MCF 10A (cell line): ENCODE data around the gene LHX1. TPM values are rescaled to one million over a fixed set of nuclear protein-coding genes. Genes with fewer than 3 reads are reported as not detected.

ENCODE experiments used
- BruUV-seq: library from RNA; stranded (reverse); fragments of 400-500 nt; replicated peaks from 2 replicates; lab custom pipeline; 2021; lab: Mats Ljungman, UMichigan
- CTCF ChIA-PET: fragments of 300-600 bp; sonication (Branson Sonifier 250); formaldehyde crosslinking; extraction: SDS; loops from one replicate; lab custom pipeline; 2021; ENCODE audit warnings: antibody characterized with exemption, inconsistent platforms; lab: Yijun Ruan, JAX
- POLR2A ChIA-PET: fragments of 300-600, 350-650 bp; sonication (Branson Sonifier 250); formaldehyde crosslinking; extraction: SDS; loops from one replicate; lab custom pipeline; 2020; ENCODE audit warnings: antibody characterized with exemption, inconsistent platforms; lab: Yijun Ruan, JAX
- DNase-seq: peaks from one replicate; pipeline ENCODE4 v3.0.0-alpha.2; 2018; ENCODE audit not compliant: unreplicated experiment
- H3K27ac Mint-ChIP-seq: one replicate; pipeline ENCODE4 v1.8.0; 2022; ENCODE audit warnings: mild to moderate bottlenecking, low read depth, mixed read lengths; ENCODE audit not compliant: unreplicated experiment
- H3K27me3 Mint-ChIP-seq: one replicate; pipeline ENCODE4 v1.8.0; 2022; ENCODE audit warnings: mixed read lengths; ENCODE audit not compliant: insufficient read depth, unreplicated experiment
- H3K36me3 Mint-ChIP-seq: one replicate; pipeline ENCODE4 v1.8.0; 2022; ENCODE audit warnings: mild to moderate bottlenecking, moderate library complexity, mixed read lengths; ENCODE audit not compliant: insufficient read depth, unreplicated experiment
- H3K4me1 Mint-ChIP-seq: one replicate; pipeline ENCODE4 v1.8.0; 2022; ENCODE audit warnings: mixed read lengths; ENCODE audit not compliant: insufficient read depth, unreplicated experiment
- H3K4me3 Mint-ChIP-seq: one replicate; pipeline ENCODE4 v1.8.0; 2022; ENCODE audit warnings: mild to moderate bottlenecking, moderate library complexity, mixed read lengths; ENCODE audit not compliant: unreplicated experiment
- H3K9me3 Mint-ChIP-seq: one replicate; pipeline ENCODE4 v1.8.0; 2022; ENCODE audit warnings: mixed read lengths; ENCODE audit not compliant: unreplicated experiment
- intact Hi-C: fragments of 100-400 bp; cut with micrococcal nuclease; formaldehyde crosslinking; loops from 2 replicates; pipeline ENCODE4 v1.14.1; 2022
- total RNA-seq: library from RNA; stranded (reverse); gene quantifications from 2 replicates; pipeline ENCODE4 v1.2.3, GENCODE V29; 2022
- TF ChIP-seq, protein P1 (sequence below): fragments of 200-600 bp; IDR thresholded peaks from one replicate; pipeline ENCODE4 v1.8.0; 2022; ENCODE audit warnings: antibody characterized with exemption, mild to moderate bottlenecking; ENCODE audit not compliant: unreplicated experiment

LHX1 gene
- total RNA-seq, 1 experiment from 2014 or later = not detected

GRCh38 chr17:36936455-36937000 is 747 bp upstream of the LHX1 start:
- no TSS peak for BruUV-seq
- no peak overlapping the region for H3K27ac Mint-ChIP-seq
- TF ChIP-seq, protein P1, sequence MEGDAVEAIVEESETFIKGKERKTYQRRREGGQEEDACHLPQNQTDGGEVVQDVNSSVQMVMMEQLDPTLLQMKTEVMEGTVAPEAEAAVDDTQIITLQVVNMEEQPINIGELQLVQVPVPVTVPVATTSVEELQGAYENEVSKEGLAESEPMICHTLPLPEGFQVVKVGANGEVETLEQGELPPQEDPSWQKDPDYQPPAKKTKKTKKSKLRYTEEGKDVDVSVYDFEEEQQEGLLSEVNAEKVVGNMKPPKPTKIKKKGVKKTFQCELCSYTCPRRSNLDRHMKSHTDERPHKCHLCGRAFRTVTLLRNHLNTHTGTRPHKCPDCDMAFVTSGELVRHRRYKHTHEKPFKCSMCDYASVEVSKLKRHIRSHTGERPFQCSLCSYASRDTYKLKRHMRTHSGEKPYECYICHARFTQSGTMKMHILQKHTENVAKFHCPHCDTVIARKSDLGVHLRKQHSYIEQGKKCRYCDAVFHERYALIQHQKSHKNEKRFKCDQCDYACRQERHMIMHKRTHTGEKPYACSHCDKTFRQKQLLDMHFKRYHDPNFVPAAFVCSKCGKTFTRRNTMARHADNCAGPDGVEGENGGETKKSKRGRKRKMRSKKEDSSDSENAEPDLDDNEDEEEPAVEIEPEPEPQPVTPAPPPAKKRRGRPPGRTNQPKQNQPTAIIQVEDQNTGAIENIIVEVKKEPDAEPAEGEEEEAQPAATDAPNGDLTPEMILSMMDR = no peak
- intact Hi-C loops = no loop called here
- no peaks in the 10 kb centered on the region for H3K36me3 Mint-ChIP-seq
- peaks cover 22% of the 10 kb centered on the region for H3K4me1 Mint-ChIP-seq
- H3K27me3 Mint-ChIP-seq = peaks cover 4% of the 10 kb centered on the region
- ChIA-PET CTCF (no interaction called here), POLR2A (interaction anchor here (0.6 kb wide), 1 partner anchor 13 kb away, joined by 3 read pairs; the partner anchor contains the start of gene AATF)
- no peaks in the 10 kb centered on the region for H3K9me3 Mint-ChIP-seq
- peak overlapping the region; percentile 76 for H3K4me3 Mint-ChIP-seq
- no peak for DNase-seq

DNA sequence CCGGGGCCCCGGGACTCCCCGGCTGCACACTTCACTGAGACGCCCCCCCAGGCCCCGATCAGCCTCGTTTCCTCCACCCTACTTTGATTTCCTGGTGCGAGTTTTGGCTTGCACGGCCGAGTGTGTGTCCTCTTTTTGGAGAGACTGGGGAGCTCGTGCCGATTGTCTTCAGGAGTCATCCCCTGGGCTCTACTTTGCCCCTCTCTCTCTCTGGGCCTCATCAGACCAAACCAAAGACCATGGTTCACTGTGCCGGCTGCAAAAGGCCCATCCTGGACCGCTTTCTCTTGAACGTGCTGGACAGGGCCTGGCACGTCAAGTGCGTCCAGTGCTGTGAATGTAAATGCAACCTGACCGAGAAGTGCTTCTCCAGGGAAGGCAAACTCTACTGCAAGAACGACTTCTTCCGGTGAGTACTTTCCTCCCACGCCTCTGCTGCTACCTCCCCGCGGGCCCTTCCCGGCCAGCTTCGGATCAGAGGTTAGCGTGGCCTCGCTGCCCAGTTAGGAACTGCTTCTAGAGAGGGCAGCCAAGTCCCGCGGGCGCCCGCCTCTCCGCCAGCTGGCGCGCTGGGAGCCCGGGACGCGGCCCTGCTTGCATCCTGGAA is 787 bp downstream of the LHX1 start:
- no peak overlapping the region for H3K27ac Mint-ChIP-seq
- no peaks in the 10 kb centered on the region for H3K36me3 Mint-ChIP-seq
- H3K27me3 Mint-ChIP-seq = no peaks in the 10 kb centered on the region
- no peaks in the 10 kb centered on the region for H3K9me3 Mint-ChIP-seq
- intact Hi-C loops = no loop called here
- TF ChIP-seq, protein P1 = no peak
- no peak overlapping the region for H3K4me3 Mint-ChIP-seq
- ChIA-PET CTCF (no interaction called here), POLR2A (interaction anchor here (1.7 kb wide), 1 partner anchor 11 kb away, joined by 6 read pairs; the partner anchor contains the start of gene AATF)
- peak; percentile 26 for DNase-seq
- BruUV-seq = no TSS peak
- H3K4me1 Mint-ChIP-seq = peaks cover 11% of the 10 kb centered on the region

GRCh38 chr17:36938566-36939051 is 1.3 kb downstream of the LHX1 start:
- TF ChIP-seq, protein P1 = no peak
- peaks cover 4% of the 10 kb centered on the region for H3K27me3 Mint-ChIP-seq
- intact Hi-C loops = no loop called here
- DNase-seq = no peak
- no peaks in the 10 kb centered on the region for H3K9me3 Mint-ChIP-seq
- no peak overlapping the region for H3K4me3 Mint-ChIP-seq
- no peak overlapping the region for H3K27ac Mint-ChIP-seq
- H3K36me3 Mint-ChIP-seq = no peaks in the 10 kb centered on the region
- CTCF ChIA-PET = no interaction called here
- no TSS peak for BruUV-seq
- POLR2A ChIA-PET = interaction anchor here (1.7 kb wide), 1 partner anchor 10 kb away, joined by 6 read pairs; the partner anchor contains the start of gene AATF
- peaks cover 11% of the 10 kb centered on the region for H3K4me1 Mint-ChIP-seq

- H3K9me3 Mint-ChIP-seq = no peaks in the 10 kb centered on the region
- no peaks in the 10 kb centered on the region for H3K36me3 Mint-ChIP-seq
- peaks cover 11% of the 10 kb centered on the region for H3K4me1 Mint-ChIP-seq
- intact Hi-C loops = no loop called here
- H3K4me3 Mint-ChIP-seq = no peak overlapping the region
- DNase-seq = no peak
- H3K27ac Mint-ChIP-seq = no peak overlapping the region
- TF ChIP-seq, protein P1 = no peak
- H3K27me3 Mint-ChIP-seq = peaks cover 10% of the 10 kb centered on the region
- POLR2A ChIA-PET = interaction anchor here (1.7 kb wide), 1 partner anchor 10 kb away, joined by 6 read pairs; the partner anchor contains the start of gene AATF
- CTCF ChIA-PET = no interaction called here
- BruUV-seq = no TSS peak
Measured at GRCh38 chr17:36939052-36939801, 2.0 kb downstream of the LHX1 start.
